H54 (cell line): ENCODE data around the gene TIE1.

Experiments
- DNase-seq: peaks from one replicate; pipeline ENCODE4 v3.0.0; 2011; ENCODE audit warnings: low spot score, mixed read lengths; ENCODE audit not compliant: insufficient read length
- FAIRE-seq: peaks from 3 replicates; lab custom pipeline; 2011; peaks lifted over from hg19 to GRCh38; lab: Jason Lieb, UNC
- POLR2A ChIP-seq: IDR thresholded peaks from 2 replicates; pipeline ENCODE4 v1.6.1; 2011; ENCODE audit warnings: low read depth, mild to moderate bottlenecking, low read length

Gene TIE1

DNA sequence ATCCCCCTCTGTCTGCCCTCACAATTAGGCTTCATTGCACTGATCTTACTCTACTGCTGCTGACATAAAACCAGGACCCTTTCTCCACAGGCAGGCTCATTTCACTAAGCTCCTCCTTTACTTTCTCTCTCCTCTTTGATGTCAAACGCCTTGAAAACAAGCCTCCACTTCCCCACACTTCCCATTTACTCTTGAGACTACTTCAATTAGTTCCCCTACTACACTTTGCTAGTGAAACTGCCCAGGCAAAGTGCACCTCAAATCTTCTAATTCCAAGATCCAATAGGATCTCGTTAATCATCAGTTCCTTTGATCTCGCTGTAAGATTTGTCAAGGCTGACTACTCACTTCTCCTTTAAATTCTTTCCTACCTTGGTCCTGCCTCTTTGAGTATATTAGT is 52.1 kb downstream of the TIE1 start:
- DNase-seq (no peak), FAIRE-seq (no peak)
- no peak for TF ChIP-seq POLR2A

DNA sequence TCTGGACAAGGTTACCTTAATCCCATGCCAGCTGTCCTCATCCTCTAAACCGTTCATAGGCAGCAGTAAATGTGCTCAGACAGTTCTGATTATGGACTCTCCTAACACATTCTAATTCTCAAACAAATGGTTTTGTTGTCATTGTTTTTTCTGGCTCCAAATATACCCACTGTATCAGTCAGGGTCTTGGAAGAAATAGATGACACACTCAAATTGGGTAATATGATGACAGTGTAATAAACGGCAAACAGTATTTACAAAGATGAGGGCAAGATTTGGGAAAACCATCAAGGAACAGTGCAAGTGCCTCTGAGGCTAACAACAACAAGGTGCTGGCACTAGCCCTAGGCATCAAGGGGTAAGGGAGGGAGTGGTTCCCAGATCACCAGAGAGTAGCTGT is 53.7 kb downstream of the TIE1 start:
- FAIRE-seq: no peak
- no peak for DNase-seq
- TF ChIP-seq POLR2A: no peak

DNA sequence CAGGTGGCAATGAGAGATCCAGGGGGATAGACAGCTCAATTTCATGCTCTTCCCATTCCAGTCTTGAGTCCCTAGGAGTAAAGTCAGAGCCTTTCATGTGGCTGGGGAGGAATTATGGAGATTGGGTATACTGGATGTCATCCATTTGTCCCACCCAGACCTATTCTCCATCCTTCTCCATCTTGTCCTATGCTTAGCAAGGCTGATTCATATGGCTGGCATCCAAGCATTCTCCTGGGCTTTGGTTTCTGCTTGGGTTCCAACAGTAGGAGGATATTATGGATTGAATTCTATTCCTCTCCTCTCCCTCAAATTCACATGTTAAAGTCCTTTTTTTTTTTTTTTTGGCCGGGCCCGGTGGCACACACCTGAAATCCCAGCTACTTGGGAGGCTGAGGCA is 54.2 kb downstream of the TIE1 start:
- no peak for TF ChIP-seq POLR2A
- DNase-seq (no peak), FAIRE-seq (no peak)

DNA sequence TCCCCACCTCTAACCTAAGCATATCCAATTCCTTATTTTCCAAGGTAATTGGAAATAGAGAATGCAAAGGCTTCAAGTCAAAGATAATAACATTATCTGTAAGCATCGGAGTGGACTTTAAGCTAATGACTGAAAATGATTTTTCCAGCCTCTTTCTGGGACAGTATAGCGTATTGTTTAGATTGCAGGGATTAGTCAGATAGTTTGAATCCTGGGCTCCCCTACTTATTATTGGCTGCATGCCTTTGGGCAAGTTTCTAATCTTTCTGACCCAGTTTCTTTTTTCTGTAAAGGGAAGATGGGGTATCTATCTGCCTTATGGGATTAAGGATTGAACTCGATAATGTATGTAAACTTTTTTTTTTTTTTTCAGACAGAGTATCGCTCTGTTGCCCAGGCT is 56.5 kb downstream of the TIE1 start:
- FAIRE-seq (no peak), DNase-seq (no peak)
- no peak for TF ChIP-seq POLR2A

DNA sequence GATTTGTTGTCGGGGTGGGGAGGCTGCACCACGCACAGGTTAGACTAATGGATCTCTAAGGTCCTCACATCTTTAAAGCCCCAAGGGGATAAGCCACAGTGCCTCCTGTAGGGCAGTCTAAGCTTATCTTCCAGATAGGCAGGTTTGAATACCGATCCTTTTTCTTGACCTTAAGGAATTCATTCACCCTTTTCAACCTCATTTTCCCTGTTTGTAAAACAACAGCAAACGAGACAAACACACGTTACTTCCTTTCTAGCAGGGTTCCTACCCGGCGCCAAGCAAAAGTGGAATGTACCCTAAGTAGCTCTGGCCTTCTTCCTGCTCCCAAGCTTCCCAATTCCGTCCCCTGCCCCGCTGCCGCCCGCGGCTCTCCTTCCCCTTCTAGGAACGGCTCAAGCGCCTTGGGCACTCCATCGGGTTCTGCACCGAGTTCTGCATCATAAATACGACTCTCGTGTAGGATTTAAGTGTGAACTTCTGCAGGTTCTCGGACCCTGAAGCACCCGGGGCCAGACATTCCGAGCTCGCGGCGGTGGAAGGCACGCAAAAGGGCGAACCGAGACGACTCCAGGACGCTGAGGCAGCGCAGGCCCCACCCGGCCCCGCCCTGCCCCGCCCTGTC is 57.5 kb downstream of the TIE1 start:
- DNase-seq (peak; percentile 35), FAIRE-seq (no peak)
- TF ChIP-seq POLR2A: peak; percentile 56

DNA sequence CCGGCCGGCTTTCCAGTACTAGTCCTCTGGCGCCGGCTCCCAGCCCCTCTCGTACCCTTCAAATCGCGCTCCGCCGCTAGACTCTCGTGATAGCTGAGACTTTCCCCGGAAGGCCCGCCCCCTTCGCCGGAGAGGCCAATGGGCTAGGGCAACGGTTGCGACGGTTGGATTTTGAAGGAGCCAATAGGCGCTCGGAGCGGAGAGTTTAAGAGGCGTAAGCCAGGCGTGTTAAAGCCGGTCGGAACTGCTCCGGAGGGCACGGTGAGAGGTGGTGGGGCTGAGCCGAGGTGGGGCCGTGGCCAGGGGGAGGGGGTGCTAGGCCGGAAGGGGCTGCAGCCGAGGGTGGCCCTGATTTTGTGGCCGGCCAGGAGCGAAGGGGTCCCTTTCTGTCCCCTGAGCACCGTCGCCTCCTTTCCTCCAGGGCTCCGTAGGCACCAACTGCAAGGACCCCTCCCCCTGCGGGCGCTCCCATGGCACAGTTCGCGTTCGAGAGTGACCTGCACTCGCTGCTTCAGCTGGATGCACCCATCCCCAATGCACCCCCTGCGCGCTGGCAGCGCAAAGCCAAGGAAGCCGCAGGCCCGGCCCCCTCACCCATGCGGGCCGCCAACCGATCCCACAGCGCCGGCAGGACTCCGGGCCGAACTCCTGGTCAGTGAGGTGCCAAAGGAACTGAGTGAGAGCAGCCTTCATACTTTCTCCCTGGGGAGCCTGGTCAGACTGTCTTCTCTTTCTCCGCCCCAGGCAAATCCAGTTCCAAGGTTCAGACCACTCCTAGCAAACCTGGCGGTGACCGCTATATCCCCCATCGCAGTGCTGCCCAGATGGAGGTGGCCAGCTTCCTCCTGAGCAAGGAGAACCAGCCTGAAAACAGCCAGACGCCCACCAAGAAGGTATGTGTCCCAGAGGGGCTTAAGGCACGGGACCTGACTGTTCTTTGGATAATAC is 58.2 kb downstream of the TIE1 start, which contains the start of gene CDC20:
CDC20 (plus strand) TSS at position 236 of the 948 bp plus-strand sequence; CDS start at position 471, 235 bp downstream.
- DNase-seq (peak; percentile 76), FAIRE-seq (no peak)
- TF ChIP-seq POLR2A: peak; percentile 87

DNA sequence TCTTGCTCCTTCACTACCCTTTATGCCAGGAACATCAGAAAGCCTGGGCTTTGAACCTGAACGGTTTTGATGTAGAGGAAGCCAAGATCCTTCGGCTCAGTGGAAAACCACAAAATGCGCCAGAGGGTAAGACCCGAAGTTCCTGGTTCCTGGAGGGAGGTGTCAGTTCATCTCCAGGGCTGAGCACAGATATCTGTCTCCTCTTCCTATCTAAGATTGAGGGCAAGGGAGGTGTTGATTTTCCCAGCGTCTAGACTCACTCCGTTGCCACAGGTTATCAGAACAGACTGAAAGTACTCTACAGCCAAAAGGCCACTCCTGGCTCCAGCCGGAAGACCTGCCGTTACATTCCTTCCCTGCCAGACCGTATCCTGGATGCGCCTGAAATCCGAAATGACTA is 58.9 kb downstream of the TIE1 start:
- DNase-seq (no peak), FAIRE-seq (no peak)
- TF ChIP-seq POLR2A: no peak

DNA sequence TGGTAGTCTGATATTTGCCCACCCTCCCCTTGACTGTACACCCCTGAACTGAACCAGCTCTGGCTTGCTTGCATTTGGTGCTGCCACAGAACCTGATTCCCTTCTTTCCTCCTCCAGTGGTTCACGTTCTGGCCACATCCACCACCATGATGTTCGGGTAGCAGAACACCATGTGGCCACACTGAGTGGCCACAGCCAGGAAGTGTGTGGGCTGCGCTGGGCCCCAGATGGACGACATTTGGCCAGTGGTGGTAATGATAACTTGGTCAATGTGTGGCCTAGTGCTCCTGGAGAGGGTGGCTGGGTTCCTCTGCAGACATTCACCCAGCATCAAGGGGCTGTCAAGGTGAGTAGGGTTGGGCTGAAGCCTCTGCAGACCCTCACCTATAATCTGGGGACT is 59.8 kb downstream of the TIE1 start:
- DNase-seq (no peak), FAIRE-seq (no peak)
- TF ChIP-seq POLR2A: no peak

DNA sequence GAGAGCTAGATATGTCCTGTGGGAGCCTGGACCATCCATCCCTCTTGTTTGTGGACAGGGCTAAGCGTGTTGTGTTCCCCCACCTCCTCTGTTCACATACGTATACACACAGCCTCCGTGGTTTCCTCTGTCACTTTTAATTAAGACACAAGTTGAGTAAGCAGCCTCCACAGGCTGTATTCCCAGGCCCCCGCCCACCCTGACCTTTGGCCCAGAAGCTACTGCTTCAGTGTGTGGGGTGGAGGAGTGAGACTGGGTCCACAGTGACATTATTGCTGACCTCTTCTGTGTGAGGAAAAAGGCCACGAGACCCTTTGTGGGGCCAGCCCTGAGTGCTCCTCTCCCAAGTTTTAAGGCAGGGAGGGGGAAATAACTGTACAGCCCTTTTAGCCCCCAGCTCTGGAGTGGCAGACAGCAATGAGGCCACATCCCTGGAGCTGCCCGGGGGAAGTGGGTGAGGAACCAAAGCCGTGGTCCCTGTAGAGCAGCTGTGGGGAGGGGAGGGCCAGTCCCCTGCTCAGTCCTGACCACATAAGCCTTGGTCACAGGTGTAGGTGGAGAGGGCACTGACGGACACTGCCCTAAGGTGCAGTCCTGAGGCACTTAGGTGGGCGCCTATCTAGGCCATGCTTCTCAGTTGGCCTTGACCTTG is 62.6 kb downstream of the TIE1 start:
- TF ChIP-seq POLR2A: peak; percentile 32
- DNase-seq: peak; percentile 30
- no peak for FAIRE-seq

DNA sequence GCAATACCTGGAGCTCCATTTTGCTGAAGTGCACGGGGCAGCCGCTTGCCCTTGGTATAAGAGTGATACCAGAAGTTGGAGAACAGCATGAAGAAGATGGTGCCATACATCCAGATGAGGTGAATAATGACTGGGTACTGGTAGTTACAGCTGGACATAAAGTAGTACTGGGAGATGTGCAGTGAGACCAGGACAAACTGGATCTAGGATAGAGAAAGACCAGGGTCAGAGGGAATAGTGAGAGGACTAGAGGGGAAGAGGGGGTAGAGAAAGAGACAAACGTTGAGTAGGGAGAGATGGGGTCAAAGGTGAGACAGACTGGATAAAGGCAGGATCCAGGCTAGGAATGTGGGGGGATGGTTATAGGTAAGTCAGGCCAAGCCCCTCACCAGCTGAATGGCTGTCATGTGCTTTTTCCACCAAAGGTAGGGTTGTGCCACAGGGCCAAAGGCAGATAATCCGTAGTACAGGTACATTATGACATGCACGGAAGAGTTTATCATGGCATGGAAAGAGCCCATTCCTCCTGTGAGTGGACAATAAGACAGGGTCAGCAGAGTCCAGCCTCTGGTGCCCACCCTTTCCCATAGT is 63.2 kb downstream of the TIE1 start:
- no peak; the same call in 1 of the 2 replicates for TF ChIP-seq POLR2A
- no peak for DNase-seq
- no peak for FAIRE-seq

DNA sequence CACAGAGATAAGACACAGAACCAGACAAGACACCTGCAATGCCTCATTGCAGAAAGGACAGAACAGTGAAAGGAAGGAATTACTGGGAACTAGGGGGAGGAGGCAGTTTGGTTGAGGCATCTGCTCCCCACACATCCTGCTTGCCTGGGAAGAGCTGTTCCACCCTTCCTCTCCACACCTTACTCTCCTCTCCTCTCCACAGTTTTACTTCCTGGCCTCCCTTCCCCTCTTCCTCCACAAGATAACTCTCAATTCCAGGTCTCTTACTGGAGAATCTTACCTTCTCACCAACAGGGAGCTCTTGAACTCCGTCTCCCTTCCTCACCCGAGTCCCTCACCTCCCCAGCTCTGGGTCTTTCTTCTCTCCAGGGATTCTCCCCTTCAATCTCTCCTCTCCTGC is 64.9 kb downstream of the TIE1 start:
- FAIRE-seq: no peak
- no peak for TF ChIP-seq POLR2A
- DNase-seq: no peak

DNA sequence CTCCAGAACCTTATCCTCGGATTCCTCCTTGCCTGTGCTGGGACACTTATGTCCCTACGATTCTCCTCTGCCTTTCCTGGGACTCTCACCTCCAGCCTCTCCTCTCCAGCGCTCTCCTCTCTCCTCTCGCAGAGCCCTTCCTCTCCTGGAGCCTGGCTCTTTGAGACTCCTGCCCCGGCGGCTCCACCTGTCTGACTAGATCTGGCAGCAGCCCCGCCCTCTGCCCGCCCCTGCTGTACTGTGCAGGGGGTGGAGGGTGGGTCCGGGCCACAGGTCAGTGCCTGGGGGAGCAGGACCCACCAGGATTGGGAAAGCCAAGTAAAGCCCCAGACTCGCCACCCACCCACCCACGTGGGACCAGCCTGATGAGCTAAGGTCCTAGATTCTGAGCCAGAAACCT is 65.4 kb downstream of the TIE1 start:
- no peak for DNase-seq
- no peak for FAIRE-seq
- TF ChIP-seq POLR2A: no peak

DNA sequence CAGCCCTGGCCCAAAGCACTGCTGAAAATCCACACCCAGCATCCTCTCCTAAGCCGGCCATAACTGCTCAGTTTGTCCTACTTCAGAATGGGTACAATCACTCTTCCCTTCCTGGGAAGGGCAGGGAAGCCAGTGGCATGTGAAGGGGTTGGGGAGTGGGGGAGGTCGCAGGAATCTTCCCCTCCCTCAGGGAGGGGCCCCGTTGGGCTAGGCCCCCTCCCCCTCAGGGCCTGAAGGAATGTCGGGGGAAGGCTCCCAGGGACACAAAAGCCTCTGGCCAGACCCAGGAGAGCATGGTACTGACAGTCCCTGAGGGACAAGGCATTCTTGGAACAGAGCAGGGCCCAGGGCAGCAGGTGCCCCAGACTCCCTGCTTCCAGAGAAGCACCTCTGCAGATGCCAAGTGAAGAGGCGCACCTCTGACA is 65.8 kb downstream of the TIE1 start:
- TF ChIP-seq POLR2A: peak; percentile 13; the same call in 1 of the 2 replicates
- FAIRE-seq (no peak), DNase-seq (no peak)
